GM21447 (cell line): Measurements from ENCODE around the gene INPP5A.

Experiments used
- ATAC-seq: cut with Tn5 transposase; IDR thresholded peaks from one replicate; pipeline ENCODE4 v1.9.1; 2021; ENCODE audit not compliant: unreplicated experiment

INPP5A gene

DNA sequence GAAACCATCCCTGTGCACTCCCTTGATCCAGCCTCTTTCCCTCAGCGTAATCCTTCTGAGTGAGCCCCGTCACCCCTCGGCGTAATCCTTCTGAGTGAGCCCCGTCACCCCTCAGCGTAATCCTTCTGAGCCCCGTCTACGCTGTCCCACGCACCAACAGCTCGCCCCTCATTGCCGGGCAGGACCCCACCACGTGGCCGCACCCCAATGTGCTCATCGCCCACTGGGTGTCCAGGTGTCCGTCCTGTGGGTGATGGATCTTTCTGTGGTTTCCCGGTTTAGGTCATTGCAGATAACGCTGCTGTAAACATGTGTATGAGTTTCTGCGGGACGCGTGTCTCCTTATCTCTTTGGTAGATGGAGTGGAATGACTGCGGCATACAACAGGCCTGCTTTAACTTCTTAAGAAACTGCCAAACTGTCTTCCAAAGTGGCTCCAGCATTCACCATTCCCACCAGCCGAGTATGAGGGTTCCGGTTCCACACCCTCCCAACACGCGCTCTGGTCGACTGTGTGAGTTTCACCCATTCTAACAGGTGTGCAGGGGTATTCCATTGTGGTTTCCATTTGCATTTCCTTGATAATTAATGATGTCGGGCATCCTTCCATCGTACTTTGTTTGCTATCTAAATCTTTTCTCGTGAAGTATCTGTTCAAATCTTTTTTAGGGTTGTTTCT lies 290.4 kb downstream of the INPP5A start:
- ATAC-seq, result no peak

- no peak for ATAC-seq
Observed at GRCh38 chr10:132828681-132829080, 291.1 kb downstream of the INPP5A start.

DNA sequence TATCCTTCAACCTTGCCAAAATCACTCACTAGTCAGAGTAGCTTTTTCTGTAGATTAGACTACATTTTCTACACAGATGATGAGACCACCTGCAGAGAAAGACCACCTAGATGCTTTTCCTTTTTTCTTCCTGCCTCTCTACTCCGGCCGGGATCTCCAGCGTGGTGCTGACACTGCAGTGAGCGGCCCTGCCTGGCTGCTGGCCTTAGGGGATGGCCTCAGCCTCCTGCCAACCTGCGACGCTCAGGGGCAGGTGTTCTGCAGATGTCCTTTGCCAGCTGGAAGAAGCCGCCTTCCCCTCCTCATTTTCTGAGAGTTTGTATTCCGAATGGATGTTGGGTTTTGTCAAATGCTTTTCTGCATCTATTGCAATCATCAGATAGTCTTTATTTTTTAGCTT lies 291.8 kb downstream of the INPP5A start:
- ATAC-seq, result no peak

- ATAC-seq, result no peak
Observed at GRCh38 chr10:132832186-132832969, 294.8 kb downstream of the INPP5A start.
